ENCODE data around the gene CDSN.

CDSN gene

DNA sequence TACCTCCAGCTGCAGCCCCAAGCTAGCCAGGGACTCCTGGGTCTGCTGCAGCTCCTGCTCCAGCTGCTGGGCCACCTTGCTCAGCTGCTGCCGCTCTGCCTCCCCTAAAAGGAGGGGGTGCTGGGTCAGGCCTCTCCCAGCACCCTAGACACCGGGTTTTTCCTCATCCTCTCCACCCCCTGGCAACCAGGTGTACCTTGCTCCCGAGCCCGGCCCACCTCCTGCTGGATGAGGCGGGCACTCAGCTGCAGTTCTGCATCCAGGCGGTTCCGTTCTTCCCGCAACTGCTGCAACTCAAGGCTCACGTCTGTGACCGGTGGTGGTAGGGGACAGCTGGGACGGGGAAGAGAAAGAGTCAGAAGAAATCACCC lies 24.7 kb upstream of the CDSN start:
- no peak for DNase-seq

GRCh38 chr6:31144296-31144969 lies 24.2 kb upstream of the CDSN start:
- DNase-seq = no peak

DNA sequence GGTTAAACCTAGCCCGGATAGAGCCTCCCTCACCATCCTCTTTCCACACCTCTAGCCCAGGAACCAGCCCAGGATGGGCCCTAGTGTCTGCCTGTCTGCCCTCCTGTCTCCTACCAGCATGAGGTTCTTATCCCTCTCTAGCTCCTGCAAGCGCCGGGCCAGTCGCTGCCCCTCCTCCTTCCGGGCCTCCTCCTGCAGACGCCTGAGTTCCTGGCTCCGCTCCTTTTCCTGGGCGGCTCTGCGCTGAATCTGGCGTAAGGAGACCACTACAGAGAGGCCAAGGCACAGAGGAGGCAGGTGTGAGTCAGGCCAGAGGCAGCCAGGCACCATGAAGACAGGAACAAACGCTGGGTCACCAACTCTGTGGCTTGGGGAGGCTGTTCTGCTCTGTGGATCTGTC lies 22.9 kb upstream of the CDSN start:
- DNase-seq = no peak

GRCh38 chr6:31142361-31142761 lies 22.1 kb upstream of the CDSN start:
- DNase-seq = peak; percentile 36

GRCh38 chr6:31140643-31141042 lies 20.4 kb upstream of the CDSN start:
- DNase-seq = no peak

DNA sequence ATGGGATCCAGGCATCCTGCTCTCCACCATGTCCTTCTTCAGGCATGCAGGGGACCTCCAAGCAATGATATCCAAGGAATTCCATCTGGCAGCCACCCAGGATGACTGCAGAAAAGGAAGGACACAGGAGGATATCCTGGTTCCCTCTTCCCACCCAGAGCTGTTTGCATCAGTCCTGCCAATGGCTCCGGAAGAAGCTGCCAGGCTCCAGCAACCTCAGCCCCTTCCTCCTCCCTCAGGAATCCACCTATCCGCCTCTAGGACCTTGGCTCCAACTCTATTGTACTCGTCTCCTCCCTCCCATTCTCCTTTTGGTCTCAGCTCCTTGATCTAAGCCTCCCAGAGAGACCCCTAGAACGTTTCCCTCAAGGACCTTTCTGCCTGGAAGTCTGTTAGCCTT lies 19.4 kb upstream of the CDSN start:
- no peak for DNase-seq

GRCh38 chr6:31138982-31139381 lies 18.7 kb upstream of the CDSN start, which contains the start of gene PSORS1C2:
PSORS1C2 (minus strand) TSS chr6:31139066; CDS start chr6:31139026, 40 bp downstream.
- no peak for DNase-seq

GRCh38 chr6:31135710-31136109 lies 15.5 kb upstream of the CDSN start:
- no peak for DNase-seq

GRCh38 chr6:31132806-31133205 lies 12.6 kb upstream of the CDSN start:
- no peak for DNase-seq

DNA sequence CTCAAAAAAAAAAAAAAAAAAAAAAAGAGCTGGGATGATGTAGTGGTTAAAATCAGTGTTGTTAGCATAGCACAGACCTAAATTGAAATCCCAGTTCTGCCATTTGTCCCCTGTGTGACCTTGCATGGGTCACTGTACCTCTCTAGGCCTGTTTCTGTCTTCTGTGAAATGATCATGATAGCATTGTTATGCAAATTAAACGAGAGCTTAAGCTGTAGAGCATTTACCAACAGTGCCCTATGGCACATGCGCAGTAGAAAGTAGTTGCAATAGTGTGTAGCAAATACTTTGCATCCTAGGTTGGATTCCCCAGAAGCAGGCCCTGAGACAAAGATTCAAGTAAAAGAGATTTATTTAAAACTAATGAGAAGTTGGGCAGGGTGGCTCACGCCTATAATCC lies 11.3 kb upstream of the CDSN start:
- no peak for DNase-seq

DNA sequence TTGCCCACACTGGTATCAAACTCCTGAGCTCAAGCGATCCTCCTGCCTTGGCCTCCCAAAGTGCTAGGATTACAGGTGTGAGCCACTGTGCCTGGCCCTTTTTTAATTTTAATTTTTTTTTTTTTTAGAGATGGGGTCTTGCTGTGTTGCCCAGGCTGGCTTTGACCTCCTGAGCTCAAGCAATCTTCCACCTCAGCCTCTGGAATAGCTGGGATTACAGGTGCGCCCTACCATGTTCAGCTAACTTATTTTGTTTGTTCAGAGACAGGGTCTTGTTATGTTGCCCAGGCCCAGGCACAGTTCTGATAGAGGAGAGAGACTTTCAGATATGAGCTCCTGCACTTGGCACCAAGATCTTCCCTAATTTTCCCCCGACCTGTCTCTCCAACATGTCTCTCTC lies 10.5 kb upstream of the CDSN start:
- no peak for DNase-seq

- no peak for DNase-seq
These were observed 8.9 kb upstream of the CDSN start for GRCh38 chr6:31129130-31129529.

DNA sequence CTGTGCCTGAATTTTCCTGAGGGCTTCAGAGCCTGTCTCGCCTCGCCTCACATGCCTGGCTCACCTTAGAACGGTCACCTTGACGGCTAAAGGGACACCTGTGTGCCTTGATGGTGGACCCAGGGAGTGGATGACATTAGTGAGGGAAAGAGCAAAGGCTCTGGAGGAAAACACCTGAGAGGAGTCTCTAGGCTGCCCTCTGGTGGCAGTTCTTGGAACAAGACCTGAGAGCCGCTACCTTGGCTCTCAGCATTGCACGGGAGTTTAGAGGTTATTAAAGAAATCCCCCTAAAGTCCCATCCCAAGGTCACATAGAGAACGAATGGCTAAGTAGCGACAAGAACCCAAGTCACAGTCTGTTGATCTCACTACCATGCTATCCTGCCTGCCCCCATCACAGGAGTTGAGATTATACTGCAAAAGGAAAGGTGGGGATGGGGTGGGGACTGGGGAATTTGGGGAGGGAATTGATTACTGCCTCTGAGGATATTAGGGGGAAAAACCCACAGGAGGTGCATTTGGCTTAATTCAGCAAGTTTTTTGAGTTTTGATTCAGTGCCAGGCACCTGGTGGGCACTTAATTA lies 7.9 kb upstream of the CDSN start:
- DNase-seq = peak; percentile 49

DNA sequence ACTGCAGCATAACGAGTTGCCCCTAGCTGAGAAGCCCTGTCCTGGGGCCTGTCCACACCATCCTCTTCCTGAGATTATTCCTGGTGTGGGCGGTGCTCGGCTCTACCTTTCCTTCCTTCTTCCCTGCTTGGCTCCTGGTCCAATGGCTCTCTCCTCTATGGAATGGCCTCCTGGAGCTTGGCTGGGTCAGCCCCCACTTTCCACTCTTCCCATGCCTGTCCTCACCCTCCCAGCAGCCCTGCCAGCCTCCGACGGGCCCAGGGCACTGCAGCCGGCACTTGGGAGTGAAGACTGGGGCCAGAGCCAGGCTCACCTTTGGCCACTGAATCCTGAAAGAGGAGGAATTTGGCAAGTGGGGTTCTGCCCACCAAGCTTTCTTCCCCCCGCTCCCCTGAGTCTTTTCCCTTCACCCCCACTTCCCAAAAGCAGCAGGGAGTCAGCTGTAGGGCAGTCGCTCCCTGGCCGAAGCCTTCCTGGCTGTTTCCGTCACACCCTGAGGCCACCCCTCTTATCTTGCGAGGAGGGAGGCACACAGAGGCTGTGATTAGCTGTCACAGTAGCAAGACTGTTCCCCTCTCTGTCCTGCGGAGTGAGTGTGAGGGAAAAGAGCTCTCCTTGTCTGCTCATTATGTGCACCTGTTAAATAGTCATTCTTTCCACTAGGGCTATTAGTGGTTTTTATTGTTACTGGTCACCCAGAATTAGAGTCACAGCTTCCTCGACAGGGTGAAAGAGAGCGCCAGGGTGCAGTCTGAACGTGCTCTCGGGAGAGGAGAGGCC lies 6.3 kb upstream of the CDSN start:
- no peak for DNase-seq

DNA sequence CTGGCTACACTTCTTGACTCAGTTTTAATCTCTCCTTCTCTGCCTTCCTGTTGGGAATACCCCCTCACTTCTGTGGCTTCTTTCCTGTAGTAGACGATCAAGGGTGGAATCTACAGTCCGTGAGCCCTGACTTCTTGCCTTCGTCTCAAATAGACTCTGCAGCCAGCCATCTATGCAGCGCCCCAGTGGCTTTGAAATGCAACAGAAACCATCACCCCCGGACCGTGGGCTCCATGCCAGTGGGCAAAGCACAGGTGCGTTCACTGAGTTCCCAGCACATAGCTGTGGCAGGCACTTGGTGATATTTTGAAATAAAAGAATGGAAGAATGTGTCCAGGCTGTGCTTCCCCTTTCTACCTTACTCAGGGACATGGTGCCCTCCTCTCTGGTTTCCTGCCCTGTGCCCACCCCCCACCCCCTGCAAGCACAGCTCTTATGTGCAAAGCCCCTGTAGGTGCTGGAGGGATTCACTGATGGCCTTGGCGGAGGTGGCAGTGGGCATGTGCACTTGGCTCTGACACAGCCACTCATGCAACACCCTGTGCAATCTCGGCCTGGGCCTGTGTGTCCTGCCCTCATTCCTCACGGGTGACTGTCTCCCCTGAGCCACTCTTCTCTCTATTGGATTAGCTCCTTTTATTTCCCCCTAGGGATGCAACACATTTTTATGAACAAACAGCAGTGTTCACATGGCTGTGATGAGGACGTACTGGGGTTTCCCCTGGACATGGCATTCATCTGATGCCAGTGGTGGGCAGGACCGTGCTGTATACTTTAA lies 5.5 kb upstream of the CDSN start:
- DNase-seq = no peak

- no peak for DNase-seq
These were observed 4.9 kb upstream of the CDSN start for GRCh38 chr6:31125162-31125561.

- DNase-seq = no peak
These were observed 2.8 kb upstream of the CDSN start for GRCh38 chr6:31122791-31123706.

- no peak for DNase-seq
These were observed 1.0 kb upstream of the CDSN start for GRCh38 chr6:31121131-31121790.

- DNase-seq = no peak
These were observed 2.1 kb downstream of the CDSN start for GRCh38 chr6:31118178-31118577.

DNA sequence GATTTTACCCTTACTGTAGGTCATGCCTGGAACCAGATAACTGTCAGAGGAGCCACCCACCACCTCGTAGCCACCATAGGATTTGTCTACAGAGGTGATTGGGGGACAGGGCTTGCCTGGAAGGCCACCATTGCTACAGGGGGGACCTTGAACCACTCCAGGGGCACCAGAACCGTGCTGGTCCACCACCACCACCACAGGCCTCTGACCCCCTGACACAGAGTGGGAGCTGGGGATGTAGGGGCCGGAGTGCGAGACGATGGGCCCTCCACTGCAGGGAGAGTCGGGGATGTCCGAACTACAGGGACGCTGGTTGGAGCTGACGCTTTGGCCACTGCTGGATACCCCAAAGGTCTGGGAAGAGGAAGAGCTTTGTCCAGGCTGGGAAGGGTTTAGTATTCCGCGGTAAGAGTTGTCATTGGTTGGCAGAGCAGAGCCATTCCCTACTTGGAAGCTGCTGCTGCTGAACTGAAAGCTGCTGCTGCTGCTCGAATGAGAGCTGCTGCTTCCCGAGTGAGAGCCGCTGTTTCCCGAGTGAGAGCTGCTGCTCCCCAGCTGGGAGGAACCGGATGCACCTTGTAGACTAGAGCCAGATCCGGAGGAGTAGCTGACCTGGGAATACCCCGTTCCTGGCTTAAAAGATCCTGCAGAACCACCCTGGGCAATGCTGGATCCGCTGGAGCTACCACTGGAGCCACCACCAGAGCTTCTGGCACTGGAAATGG lies 3.4 kb downstream of the CDSN start:
- DNase-seq = no peak

DNA sequence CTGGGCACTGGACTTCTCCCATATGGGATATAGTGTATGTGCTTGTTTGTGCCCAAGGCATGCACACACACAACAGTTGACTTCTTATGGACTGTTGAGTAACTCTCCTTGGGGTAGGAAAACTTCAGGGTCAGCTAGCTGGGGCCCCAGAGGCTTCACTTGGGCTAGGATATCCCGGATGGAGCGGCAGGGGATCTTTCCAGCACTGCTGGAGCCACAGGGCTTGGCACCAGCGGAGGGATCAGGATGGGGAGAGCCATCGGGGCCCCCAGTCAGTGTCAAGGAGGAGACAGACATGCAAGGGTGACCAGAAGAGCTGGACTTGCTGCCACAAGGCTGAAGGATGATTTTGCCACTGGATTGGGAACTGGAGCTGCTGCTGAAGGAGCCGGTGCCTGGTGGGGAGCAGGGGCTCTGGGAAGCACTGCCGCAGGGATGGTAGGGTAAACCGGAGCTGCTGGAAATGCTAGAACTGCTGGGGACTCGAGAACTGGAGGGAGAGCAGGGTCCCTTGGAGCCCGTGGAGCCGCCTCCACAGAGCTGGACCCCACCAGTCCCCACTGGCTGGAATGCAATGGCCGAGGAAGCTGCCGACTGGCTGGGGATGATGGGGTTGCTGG lies 4.2 kb downstream of the CDSN start:
- no peak for DNase-seq
